Superior temporal gyrus (tissue), 1 donor: ENCODE results near the gene B3GLCT.

ENCODE experiments used
- DNase-seq: peaks from one replicate; pipeline ENCODE4 v3.0.0-alpha.2; 2016; ENCODE audit errors: extremely low spot score

B3GLCT gene

GRCh38 chr13:31350560-31350959, 150.8 kb downstream of the B3GLCT start:
- DNase-seq = no peak

- no peak for DNase-seq
Measured at GRCh38 chr13:31351376-31351775, 151.6 kb downstream of the B3GLCT start.

GRCh38 chr13:31352467-31352866, 152.7 kb downstream of the B3GLCT start:
- no peak for DNase-seq

- DNase-seq = no peak
Measured at GRCh38 chr13:31355001-31355400, 155.2 kb downstream of the B3GLCT start.

- no peak for DNase-seq
Measured at GRCh38 chr13:31356991-31357390, 157.2 kb downstream of the B3GLCT start.

GRCh38 chr13:31357581-31357980, 157.8 kb downstream of the B3GLCT start:
- no peak for DNase-seq

GRCh38 chr13:31361673-31362072, 161.9 kb downstream of the B3GLCT start:
- no peak for DNase-seq

GRCh38 chr13:31365630-31366029, 165.9 kb downstream of the B3GLCT start:
- DNase-seq = no peak

- no peak for DNase-seq
Measured at GRCh38 chr13:31367410-31367809, 167.6 kb downstream of the B3GLCT start.

GRCh38 chr13:31369213-31369612, 169.4 kb downstream of the B3GLCT start:
- no peak for DNase-seq

GRCh38 chr13:31372454-31372853, 172.7 kb downstream of the B3GLCT start:
- DNase-seq = no peak

- no peak for DNase-seq
Measured at GRCh38 chr13:31374682-31375081, 174.9 kb downstream of the B3GLCT start.

GRCh38 chr13:31377946-31378345, 178.2 kb downstream of the B3GLCT start:
- DNase-seq = no peak

GRCh38 chr13:31380715-31381114, 180.9 kb downstream of the B3GLCT start:
- DNase-seq = no peak
